SH-SY5Y (cell line): ENCODE results near the gene UNC93B1.

Experiments
- GATA2 ChIP-seq: IDR thresholded peaks from 2 replicates; pipeline ENCODE4 v1.6.1; 2011; ENCODE audit warnings: mild to moderate bottlenecking, low read depth, low read length
- GATA3 ChIP-seq: IDR thresholded peaks from 2 replicates; pipeline ENCODE4 v1.6.1; 2011; ENCODE audit warnings: low read depth, mild to moderate bottlenecking, low read length, moderate library complexity

DNA sequence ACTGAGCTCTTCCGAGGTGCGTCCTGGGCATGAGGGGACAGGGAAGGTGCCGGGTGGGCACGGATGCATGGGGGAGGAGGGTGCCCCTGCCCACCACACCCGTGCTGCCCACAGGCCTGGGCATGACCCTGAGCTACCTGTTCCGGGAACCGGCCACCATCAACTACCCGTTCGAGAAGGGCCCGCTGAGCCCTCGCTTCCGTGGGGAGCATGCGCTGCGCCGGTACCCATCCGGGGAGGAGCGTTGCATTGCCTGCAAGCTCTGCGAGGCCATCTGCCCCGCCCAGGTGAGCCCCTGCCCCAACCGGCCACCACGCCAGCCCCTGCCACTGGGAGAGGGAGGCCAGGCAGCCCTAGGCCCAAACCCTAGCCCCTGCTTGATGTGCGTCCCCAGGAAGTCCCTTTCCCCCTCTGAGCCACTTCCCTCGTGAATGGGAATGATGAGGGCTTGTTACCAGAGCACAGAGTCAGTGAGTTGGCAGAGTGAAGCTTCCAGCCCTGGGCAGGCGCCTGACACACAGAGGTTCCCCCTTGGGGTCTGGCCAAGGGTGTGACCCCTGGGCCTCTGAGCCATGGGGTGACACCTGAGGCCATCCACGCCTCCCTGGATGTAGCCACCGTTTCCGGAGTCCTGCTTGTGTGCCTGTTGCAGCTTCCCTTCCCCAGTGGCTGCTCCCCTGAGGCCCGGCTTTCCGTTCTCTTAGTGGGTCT is 29.3 kb upstream of the UNC93B1 start:
- TF ChIP-seq GATA2 (no peak), GATA3 (no peak)
